Measurements from ENCODE around the gene LMNA.

DNA sequence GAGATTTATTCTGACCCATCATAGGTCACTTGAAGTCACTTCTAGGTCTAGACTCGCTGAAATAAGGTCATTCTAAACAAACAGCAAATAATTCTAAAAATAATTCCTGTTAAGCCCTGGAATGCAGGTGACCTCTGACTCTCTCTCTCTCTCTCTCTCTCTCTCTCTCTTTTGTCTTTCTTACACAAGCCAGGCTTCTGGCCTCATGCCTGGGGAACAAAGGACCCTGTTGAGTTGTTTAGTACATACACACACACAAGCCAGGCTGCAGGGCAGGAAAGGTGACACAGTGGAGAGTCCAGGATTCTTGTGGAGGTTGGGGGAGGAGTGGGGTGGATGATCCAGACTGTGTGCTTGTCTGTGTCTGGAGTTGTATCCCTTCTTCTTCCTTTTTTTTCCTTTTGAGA is 28.3 kb upstream of the LMNA start:
- TF ChIP-seq, protein P1, sequence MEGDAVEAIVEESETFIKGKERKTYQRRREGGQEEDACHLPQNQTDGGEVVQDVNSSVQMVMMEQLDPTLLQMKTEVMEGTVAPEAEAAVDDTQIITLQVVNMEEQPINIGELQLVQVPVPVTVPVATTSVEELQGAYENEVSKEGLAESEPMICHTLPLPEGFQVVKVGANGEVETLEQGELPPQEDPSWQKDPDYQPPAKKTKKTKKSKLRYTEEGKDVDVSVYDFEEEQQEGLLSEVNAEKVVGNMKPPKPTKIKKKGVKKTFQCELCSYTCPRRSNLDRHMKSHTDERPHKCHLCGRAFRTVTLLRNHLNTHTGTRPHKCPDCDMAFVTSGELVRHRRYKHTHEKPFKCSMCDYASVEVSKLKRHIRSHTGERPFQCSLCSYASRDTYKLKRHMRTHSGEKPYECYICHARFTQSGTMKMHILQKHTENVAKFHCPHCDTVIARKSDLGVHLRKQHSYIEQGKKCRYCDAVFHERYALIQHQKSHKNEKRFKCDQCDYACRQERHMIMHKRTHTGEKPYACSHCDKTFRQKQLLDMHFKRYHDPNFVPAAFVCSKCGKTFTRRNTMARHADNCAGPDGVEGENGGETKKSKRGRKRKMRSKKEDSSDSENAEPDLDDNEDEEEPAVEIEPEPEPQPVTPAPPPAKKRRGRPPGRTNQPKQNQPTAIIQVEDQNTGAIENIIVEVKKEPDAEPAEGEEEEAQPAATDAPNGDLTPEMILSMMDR (IDR thresholded peaks at IDR 0.05), result no peak
- TF ChIP-seq POLR2A (IDR thresholded peaks at IDR 0.05) (no peak), EP300 (IDR thresholded peaks at IDR 0.05) (no peak), POLR2AphosphoS5 (IDR thresholded peaks at IDR 0.05) (no peak)

Data from sigmoid colon (tissue), 4 donors.